NCI-H187 (cell line): ENCODE measurements around the gene GDNF.
"Not testable (repeated sequence)": the region's sequence is repeated elsewhere in the genome, so short reads cannot be mapped to it uniquely, and the experiment has no call there.

Experiments
- DNase-seq, 2 experiments: peaks; one replicate each; lab custom pipeline; 2025; lab: John Stamatoyannopoulos, UW

Gene GDNF, protein sequence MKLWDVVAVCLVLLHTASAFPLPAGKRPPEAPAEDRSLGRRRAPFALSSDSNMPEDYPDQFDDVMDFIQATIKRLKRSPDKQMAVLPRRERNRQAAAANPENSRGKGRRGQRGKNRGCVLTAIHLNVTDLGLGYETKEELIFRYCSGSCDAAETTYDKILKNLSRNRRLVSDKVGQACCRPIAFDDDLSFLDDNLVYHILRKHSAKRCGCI

DNA sequence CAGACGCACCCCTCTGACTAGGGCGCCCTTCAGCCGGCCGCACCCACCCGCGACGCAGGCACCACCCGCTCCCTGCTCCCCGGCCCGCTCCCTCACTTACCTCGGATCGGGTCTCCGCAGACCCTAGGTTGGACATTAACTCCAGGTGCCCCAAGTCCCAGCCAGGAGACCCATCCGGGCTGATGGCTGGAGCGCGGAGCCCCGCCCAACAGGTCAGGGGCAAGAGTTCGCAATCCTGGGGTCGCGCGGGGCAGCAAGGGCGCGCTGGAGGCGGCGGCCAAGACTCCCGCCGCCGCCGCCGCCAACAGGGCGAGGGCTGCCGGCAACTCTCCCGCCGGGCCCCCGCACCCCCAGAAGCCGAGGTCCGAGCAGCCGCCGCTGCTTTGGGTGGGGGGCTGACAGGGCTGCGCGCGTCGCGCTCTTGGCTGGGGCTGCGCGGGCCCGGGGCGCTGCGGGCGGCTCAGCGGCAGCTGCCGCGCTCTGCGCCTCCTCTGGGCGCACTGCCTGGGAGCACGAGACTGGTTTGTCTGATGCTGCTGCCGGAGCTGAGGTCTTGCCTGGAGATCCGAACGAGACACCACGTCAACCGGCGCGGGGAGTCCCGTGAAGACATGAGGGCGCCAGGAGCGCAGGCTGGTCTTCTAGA lies at the start of gene GDNF:
Gene GDNF, minus strand, starts transcription at position 635 of the 646 bp plus-strand sequence. CDS start 5,245 bp downstream, outside the sequence.
- no peak for DNase-seq

DNA sequence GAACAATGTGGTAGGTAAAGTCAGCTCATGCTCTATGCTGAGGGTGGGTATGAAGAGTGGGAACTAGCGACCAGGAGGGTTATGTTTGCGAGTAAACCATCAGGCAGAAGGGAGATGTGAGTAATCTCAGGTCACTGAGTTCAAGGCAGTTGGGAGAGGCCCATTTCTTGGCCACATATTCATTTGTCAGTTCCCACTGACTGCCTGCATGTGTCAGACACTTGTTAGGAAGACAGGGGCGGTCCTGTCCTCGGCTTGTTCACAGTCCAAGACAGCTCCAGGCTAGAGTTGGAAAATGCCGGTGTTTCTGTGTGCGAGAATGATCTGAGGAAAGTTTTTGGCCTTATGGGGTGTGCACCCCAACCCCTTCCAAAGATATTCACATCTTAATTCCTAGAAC lies 48.6 kb upstream of the GDNF start:
- no peak for DNase-seq

DNA sequence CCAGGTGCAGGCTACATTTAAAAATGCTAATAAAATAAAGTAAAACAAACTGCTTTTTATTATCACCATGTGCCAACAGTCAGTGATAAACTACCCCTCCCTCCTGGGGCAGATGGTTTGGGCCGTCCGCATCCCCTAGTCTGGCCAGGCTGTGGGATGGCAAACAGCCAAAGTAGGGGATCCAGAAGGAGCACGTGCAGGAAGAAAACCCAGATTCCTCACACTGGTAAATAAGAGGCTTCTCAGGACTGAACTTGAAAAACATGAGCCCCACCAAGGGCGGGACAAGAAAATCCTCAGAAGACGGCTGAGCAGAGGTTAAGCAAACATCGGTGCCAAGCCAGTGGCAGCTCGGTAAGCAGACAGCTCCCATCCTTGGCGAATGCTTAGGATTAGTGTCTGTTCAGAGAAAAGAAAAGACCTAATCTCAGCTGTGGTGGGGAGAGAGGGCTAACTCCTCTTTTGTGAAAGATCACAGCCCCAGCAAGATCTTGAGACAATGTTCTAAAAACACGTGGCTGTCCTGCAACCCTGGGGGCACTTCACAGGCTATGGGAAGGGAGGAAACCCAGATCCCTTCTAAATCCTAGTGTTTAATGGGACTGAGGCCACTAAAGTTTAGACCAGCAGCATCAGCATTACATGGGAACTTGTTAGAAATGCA lies 46.5 kb upstream of the GDNF start:
- DNase-seq = no peak

DNA sequence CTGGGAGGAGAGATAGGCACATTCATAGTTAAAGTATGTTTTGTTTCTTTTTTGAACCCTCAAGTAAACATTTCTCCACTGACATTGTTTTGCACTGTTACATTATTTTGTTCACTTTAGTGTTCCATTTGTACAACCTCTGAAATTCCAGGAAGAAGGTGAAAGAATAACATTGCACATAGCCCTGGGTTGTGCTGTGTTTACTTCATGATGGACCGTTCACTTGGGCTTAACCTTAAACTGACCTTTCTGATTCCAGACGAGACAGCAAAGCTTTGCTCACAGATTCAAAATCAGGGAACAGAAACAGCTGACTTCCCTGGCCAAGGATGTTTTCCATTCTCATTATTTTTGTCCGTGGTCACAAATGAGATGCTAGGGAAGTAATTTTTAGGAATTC lies 42.8 kb upstream of the GDNF start:
- no peak for DNase-seq

DNA sequence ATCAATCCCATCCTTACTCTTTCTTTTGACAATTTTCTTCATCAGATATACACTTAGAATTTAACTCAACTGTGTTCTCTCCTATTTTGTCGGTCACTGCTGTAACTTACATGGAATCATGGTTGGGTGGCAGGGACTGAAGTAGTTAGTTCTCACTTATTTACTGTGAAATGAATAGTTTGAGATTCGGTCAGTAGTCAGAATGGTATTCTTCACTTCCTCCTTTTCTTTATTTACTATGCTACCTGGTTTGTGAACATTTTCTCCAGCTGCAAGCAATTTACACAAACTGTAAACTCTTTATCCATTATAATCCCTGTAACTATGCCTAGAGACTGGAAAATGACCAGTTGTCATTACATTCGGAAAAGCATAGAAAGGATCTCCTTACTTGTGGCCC lies 41.5 kb upstream of the GDNF start:
- no peak for DNase-seq

DNA sequence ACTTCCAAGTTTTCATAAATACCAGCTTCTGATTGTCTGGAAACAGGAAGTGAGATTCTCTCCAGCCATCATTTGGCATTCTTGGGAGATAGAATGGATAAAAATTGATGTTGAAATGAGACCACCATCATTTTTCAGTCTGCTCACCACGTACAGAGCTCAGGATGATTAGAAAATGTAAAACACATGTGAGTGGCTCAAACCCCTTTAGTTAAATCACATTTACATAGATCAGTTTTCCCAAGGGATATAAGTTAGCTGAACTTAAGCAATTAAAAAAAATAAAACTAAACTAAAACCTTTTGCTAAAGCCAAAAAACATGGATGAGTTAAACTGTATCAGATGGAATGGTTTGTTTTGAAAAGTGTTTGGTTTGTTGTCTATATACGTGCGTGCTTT lies 37.1 kb upstream of the GDNF start:
- no peak for DNase-seq

DNA sequence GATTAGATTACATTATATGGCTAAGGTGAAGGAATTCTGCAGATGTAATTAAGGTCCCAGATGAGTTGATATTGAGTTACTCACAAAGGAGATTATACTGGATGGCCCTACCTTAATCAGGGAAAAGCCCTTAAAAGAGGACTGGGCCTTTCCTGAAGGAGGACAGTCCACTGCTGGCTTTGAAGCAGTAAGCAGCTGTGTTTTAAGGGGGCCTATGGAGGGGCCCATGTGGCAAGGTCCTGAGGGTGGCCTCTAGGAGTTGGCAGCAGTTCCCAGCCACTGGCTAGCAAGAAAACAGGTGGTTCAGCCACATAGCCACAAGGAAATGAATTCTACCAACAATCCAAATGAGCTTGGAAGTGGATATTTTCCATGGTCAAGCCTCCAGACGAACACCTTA lies 36.4 kb upstream of the GDNF start:
- no peak for DNase-seq

DNA sequence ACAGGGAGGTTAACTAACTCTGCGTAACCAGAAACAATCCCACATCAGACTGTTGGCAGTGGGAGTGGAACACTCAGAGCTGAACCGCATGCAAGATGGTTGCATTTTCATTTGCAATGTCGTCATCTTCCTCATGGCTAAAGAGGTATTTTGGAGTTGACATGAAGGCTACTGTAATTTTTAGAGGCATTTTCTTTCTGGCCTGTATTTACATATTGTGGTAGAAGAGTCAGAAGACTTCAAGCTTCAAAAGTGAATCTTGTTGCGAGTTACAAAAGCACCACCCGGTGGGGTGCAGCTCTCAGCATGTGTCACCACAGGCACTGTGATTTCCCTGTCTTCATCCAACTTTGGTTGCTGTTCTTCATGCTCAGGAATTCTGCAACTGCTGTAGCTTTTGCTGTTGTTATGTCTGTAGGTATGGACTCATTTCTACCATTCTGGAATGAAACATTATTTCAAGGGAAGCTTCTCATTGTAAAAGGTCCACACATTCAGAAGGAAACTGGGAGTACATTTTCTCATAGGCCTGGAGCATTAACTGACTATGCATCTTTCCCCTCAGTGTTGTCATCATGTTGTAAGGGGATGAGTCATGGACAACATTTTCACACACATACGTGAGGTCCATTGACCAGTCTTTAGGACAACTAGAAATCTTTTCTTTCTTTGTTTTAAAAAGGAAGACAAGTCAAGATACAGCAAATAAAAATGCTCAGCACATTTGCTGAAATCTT lies 35.4 kb upstream of the GDNF start:
- no peak for DNase-seq

DNA sequence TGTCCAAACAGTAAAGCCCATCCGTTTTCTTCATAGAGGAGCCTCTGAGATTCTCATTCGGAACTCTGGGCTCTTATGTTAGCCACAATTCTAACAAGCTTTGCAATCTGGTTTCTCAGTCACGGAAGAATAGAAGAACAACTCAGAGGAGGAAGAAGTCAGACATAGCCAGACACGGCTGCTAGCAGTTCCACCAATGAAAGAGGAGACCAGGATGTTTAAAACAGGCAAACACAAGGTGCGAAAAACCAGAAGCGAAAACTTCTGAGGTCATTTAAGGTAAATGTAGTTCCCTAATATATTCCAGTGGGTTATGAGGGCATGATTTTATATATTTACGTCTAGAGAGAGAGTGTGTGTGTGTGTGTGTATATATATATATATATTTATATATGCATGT lies 34.1 kb upstream of the GDNF start:
- no peak for DNase-seq

DNA sequence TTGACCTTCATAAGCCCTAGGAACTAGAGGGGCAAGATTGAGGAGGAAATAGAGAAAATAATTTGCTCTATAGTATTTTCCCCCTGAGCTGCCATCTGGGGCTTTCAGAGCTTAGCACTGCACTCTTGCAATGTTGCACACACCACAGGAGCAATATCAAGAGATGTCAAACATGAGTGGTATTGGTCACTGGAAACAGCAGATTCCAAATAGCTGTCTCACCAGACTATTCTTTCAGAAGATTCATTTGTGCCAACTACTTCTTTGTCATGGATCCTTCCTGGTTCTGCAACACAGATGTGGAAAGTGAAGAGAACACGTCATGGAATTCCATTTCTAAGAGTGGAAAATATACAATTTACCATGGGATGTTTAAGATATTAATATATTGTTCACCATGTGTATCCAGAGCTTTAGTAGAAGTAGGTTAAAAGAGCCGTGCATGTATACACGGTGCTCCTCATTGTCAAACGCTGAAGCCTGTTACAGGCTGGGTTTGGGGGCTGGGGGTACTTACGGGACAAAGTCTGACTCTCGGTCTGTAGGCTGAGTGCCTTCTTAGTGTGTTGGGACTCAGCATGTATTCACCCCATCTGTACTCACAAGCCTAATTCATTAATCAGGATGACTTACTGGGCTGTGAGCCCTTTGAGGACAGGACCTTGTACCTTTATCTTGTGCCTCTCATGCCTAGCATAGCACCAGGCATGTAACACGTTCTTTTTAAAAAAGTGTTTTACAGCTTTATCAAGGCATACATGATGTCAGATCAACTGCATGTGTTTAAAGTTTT lies 31.4 kb upstream of the GDNF start:
- no peak for DNase-seq

DNA sequence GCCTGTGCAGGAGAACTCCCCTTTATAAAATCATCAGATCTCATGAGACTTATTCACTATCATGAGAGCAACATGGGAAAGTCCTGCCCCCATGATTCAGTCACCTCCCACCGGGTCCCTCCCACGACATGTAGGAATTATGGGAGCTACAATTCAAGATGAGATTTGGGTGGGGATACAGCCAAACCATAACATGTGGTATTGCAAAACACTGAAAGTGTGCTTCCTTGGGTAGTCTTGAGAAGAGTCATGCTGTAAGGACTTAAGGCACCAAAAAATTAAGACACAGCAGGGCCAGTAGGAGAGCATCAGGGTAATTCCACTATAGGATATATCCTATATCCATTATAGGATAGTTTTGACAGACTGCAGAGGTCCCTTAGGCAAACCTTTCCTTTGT lies 29.4 kb upstream of the GDNF start:
- DNase-seq = no peak

DNA sequence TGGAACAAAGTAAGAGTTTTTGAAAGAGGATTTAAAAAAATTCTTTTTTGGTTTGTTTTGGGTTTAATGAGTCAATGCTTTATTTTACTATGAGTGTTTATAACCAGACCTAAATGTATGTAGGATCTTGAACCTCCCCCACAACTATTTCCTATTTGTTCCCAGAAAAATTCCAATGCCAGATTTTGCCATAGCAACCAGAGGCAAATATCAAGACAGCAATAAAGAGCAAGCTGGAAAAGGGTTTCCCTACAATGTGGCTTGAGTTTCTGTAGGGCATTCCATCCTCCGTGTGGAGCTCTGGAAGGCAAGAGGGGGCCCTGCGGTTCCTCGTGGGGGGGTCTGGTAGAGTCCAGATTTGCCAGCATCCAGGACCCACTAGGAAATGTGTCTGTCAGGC lies 27.8 kb upstream of the GDNF start:
- no peak for DNase-seq

DNA sequence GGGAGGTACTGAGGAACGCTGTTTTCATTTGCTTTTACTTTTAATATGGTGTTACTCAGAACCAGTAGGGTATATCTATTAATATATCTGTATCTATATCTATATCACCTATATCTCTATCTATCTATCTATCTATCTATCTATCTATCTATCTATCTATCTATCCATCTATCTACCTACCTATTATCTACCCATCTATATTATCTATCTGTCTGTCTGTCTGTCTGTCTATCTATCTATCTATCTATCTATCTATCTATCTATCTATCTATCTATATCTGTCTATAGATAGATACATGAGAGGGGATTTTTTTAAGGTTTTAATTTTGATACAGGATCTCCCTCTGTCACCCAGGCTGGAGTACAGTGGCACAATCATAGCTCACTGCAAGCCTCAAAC lies 23.1 kb upstream of the GDNF start:
- not testable (repeated sequence) for DNase-seq

DNA sequence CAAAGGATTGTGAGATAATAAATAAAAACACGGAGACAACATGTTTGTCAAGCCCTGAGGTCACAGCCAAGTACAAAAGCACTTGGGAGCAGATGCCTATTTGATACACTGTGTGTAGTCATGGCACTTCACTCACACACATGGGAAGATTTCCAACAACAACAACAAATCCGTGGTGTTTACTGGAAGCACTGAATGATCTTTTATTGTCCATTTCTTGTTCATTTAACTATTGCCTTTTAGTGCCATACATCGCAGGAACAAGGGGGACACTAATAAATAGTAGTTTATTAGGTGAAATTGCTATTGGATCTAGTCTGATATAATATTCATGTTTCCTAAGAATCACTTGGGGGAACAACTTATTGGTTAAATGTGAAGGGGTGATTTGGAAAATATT lies 20.4 kb upstream of the GDNF start:
- no peak for DNase-seq

DNA sequence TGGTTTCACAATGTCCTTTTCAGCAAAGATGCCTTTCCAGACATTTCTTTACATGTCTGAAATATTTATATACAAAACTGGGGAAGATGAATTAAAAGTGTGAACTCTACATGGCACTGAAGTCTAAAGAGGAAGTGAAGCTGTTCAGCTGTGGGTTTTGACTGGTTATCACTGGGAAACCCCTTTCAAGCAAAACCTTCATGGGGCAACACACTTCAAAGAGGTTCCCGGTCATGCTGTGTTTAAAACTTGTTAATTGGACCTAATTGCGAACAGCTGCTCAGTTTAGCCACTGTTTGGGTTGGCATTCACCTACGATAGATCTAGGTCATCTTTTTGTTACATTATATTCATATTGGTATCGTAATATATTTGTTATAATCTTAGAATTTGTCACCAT lies 20.0 kb upstream of the GDNF start:
- no peak for DNase-seq

DNA sequence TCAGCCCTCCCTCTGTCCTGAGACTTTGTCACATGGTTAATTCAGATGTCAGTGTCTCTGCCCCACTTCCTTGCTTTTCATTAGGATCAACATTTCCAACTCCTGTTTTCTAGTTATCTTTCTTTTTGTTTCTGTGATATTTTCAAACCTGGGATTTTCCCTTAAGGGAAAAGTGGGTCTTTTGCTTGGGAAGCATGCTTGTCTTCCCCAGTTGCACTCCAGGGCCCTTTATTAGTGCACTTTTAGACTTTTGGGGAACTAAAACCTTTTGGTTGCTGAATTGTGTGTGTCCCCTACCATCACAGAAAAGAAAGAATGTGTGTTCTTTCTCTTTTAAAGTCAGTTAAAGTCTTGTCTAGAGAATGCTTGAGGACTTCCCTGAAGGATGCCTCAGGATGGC lies 18.4 kb upstream of the GDNF start:
- no peak for DNase-seq

DNA sequence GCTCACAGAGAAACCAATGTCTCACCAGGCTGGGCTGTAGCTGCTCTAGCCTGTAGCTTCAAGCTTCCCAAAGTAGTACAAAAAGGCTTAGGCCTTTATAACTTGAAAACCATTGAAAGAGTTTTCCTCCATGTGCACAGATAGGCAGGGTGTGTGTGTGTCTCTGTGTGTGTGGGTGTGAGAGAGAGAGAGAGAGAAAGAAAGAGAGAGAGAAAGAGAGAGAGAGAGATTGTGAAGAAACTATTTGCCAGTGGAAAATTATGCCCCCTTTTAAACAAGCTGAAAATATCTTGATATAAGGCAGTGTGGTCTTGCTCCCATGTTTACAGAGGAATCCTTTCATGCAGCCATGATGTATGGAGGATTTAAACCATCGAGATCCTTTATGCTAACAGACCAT lies 17.9 kb upstream of the GDNF start:
- no peak for DNase-seq

DNA sequence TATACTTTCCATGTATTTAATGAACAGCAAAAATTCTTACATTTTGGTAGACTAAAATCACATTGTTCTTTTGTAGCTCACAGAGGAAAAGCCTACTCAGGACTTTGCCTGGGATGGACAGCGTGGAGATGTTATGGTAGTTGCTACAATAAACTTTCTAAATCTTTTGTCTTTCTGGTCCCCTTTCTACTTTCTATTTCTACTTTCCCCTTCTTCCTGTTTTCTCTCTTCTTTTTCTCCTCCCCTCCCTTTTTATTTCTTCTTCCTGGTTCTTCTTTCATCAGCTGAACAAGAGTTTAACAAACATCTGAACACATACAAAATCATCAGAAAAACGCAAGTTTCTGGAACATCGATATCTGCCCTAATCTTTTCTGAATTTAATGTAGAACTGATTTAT lies 15.6 kb upstream of the GDNF start:
- DNase-seq = no peak

DNA sequence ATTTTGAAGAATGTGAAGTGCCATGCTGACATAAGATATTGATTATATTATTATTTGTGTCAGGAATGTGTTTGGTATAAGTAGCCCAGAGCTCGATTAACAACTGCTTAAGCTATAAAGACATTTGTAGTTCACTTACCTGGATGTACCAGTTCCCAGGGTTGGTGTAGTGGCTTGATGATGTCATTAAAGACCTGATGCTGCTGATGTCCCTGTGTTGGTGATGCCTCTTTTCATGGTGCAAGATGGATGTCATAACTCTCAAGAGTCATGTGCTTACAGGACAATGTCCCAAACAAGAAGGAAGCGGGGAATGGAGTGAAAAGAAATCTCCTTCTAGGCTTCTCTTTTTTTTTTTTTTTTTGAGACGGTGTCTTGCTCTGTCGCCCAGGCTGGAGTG lies 11.5 kb upstream of the GDNF start:
- no peak for DNase-seq

DNA sequence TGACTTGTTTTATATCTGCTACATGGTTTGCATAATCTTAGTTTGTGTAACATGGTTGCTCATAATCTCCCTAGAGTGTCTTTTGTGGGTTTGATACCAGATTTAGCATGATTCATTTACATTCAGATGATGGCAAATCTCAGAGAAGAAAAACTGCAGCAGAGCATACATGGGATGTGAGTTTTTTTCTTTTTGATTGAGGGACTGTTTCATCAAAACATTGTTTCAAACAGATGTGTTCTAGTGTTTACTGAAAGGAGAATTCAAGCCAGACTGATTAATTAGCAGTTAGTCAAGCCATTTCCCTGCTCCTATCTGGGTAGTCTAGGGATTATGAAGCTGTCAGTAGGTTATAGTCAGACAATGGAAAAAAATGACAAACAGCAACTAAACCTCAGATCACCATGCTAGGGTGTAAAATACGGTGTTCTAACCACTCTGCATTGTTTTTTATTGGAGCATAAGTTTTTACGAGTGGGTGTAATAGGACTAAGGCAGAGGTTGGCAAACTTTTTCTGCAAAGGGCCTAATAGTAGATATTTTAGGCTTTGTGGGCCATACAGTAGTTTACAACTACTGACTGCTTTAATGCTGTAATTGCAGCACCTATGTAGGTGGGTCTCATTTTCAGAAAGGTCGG lies 10.5 kb upstream of the GDNF start:
- no peak for DNase-seq

DNA sequence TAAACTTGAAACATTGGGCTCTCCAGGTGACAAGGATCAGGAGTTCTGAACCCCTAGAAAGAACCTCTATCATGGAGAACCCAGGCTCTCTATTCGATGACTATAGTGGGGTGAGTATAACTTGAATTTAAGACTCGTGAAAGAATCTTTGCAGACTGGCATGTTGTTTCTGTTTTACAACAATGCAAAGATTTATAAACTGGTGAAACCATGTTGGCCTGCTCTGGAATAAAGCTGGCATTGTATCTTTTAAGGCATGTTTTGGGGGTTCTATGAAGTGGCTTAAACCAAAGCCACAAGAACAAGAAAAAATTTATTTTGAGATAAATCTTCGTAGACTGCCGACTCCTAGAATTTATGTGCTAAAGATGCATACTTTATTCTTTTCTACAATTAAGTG lies 9.8 kb upstream of the GDNF start:
- no peak for DNase-seq

DNA sequence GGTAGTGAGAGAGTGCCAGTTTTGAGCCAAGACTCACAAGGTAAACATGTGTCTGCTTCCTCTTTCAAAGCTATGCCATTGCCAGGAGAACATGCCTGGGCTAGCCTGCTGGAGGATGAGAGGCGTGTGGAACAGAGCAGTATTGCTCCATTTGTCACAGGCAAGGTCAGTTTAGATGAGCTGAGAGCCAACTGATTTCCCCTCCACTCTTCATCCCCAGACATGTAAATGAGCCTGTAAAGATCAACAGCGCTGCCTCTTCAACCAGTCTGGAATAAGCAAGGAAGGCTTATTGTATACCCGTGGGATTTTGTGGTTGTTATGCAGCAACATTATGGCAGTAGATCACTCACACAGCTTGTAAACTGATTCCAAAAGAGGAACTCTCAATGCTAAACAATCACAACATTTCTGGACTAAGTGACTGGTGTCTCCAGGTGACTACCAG lies 8.2 kb upstream of the GDNF start:
- DNase-seq = peak; percentile 38 to 58
